OCI-LY7 (cell line): ENCODE results near the gene PIK3CB.

Experiments used
- EZH2phosphoT487 ChIP-seq: fragments of 200-600 bp; sonication (generic); IDR thresholded peaks from 2 replicates; pipeline ENCODE4 v1.6.1; 2018; ENCODE audit warnings: low read depth, borderline replicate concordance, mild to moderate bottlenecking, mixed run types, antibody characterized with exemption, low read length, moderate library complexity, mixed read lengths
- TF ChIP-seq, protein P1 (sequence below): fragments of 200-600 bp; sonication (generic); conservative IDR thresholded peaks from 2 replicates; pipeline ENCODE4 v1.5.1; 2014; ENCODE audit warnings: mild to moderate bottlenecking, antibody characterized with exemption, low read length, moderate library complexity, mixed read lengths

- TF ChIP-seq, protein P1, sequence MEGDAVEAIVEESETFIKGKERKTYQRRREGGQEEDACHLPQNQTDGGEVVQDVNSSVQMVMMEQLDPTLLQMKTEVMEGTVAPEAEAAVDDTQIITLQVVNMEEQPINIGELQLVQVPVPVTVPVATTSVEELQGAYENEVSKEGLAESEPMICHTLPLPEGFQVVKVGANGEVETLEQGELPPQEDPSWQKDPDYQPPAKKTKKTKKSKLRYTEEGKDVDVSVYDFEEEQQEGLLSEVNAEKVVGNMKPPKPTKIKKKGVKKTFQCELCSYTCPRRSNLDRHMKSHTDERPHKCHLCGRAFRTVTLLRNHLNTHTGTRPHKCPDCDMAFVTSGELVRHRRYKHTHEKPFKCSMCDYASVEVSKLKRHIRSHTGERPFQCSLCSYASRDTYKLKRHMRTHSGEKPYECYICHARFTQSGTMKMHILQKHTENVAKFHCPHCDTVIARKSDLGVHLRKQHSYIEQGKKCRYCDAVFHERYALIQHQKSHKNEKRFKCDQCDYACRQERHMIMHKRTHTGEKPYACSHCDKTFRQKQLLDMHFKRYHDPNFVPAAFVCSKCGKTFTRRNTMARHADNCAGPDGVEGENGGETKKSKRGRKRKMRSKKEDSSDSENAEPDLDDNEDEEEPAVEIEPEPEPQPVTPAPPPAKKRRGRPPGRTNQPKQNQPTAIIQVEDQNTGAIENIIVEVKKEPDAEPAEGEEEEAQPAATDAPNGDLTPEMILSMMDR: no peak
- no peak for TF ChIP-seq EZH2phosphoT487
These were observed 34.5 kb downstream of the PIK3CB start for GRCh38 chr3:138800248-138800647.
